Posterior cingulate gyrus (tissue), 11 donors: ENCODE measurements around the gene RAMACL.

Source experiments
- DNase-seq, 10 donors: peaks; one replicate each; pipeline versions ENCODE4 v3.0.0 to v3.0.0-alpha.2; 2020 to 2021; ENCODE audit warnings: mixed read lengths in 3 of 10
- intact Hi-C: fragments of 100-400 bp; cut with DNase I; formaldehyde crosslinking; loops from one replicate; pipeline ENCODE4 v1.15.1; 2023

The RAMACL gene

GRCh38 chr6:166561771-166562359 lies 24.6 kb downstream of the RAMACL start:
- no peak for DNase-seq
- intact Hi-C loops = no loop called here

GRCh38 chr6:166560222-166560621 lies 26.3 kb downstream of the RAMACL start:
- intact Hi-C loops = no loop called here
- no peak for DNase-seq

GRCh38 chr6:166559662-166560061 lies 26.8 kb downstream of the RAMACL start:
- intact Hi-C loops = loop anchor here (10.0 kb wide), 1 partner anchor 45 kb away; no protein-coding TSS in a partner anchor
- DNase-seq = no peak

GRCh38 chr6:166559211-166559610 lies 27.3 kb downstream of the RAMACL start:
- DNase-seq = no peak
- intact Hi-C loops = loop anchor here (10.0 kb wide), 1 partner anchor 46 kb away; no protein-coding TSS in a partner anchor

GRCh38 chr6:166558156-166559005 lies 28.1 kb downstream of the RAMACL start:
- DNase-seq = no peak
- intact Hi-C loops = loop anchor here (10.0 kb wide), 1 partner anchor 46 kb away; no protein-coding TSS in a partner anchor

- DNase-seq = peak; percentile 77 to 97 (median 86)
- intact Hi-C loops = loop anchor here (10.0 kb wide), 1 partner anchor 48 kb away; no protein-coding TSS in a partner anchor
These were observed 29.6 kb downstream of the RAMACL start for GRCh38 chr6:166556863-166557322.

GRCh38 chr6:166556336-166556735 lies 30.1 kb downstream of the RAMACL start:
- intact Hi-C loops = loop anchor here (10.0 kb wide), 1 partner anchor 48 kb away; no protein-coding TSS in a partner anchor

GRCh38 chr6:166555086-166555485 lies 31.4 kb downstream of the RAMACL start:
- intact Hi-C loops = loop anchor here (10.0 kb wide), 1 partner anchor 50 kb away; no protein-coding TSS in a partner anchor
- no peak for DNase-seq

More at GRCh38 chr6:166556336-166556735, 30.1 kb downstream of the RAMACL start:
- DNase-seq = no peak

GRCh38 chr6:166554316-166554715 lies 32.2 kb downstream of the RAMACL start:
- no peak for DNase-seq
- intact Hi-C loops = loop anchor here (10.0 kb wide), 1 partner anchor 50 kb away; no protein-coding TSS in a partner anchor

- DNase-seq = peak in 3 of 10 donors; percentile 32 to 83 (median 54)
- intact Hi-C loops = loop anchor here (10.0 kb wide), 1 partner anchor 51 kb away; no protein-coding TSS in a partner anchor
These were observed 32.8 kb downstream of the RAMACL start for GRCh38 chr6:166553563-166554271.

GRCh38 chr6:166552600-166552999 lies 33.9 kb downstream of the RAMACL start:
- intact Hi-C loops = loop anchor here (10.0 kb wide), 1 partner anchor 52 kb away; no protein-coding TSS in a partner anchor
- DNase-seq = no peak

- intact Hi-C loops = loop anchor here (10.0 kb wide), 1 partner anchor 53 kb away; no protein-coding TSS in a partner anchor
- DNase-seq = no peak
These were observed 34.6 kb downstream of the RAMACL start for GRCh38 chr6:166551754-166552495.

GRCh38 chr6:166546653-166547052 lies 39.8 kb downstream of the RAMACL start:
- DNase-seq = no peak
- intact Hi-C loops = no loop called here

- peak in 1 of 10 donors; percentile 70 for DNase-seq
- intact Hi-C loops = no loop called here
These were observed 41.1 kb downstream of the RAMACL start for GRCh38 chr6:166545156-166546034.

GRCh38 chr6:166544296-166544605 lies 42.2 kb downstream of the RAMACL start:
- intact Hi-C loops = no loop called here

GRCh38 chr6:166543603-166544295 lies 42.7 kb downstream of the RAMACL start:
- intact Hi-C loops = no loop called here

More at GRCh38 chr6:166544296-166544605, 42.2 kb downstream of the RAMACL start:
- DNase-seq = peak in 1 of 10 donors; percentile 31

GRCh38 chr6:166542580-166542912 lies 43.9 kb downstream of the RAMACL start:
- intact Hi-C loops = no loop called here

More at GRCh38 chr6:166543603-166544295, 42.7 kb downstream of the RAMACL start:
- DNase-seq = peak in 1 of 10 donors; percentile 27

More at GRCh38 chr6:166542580-166542912, 43.9 kb downstream of the RAMACL start:
- peak in 1 of 10 donors; percentile 43 for DNase-seq
